Erythroblast (primary cell): Measurements from ENCODE around the gene DAAM1.

ENCODE experiments used
- DNase-seq, 2 experiments: peaks; one replicate each; lab custom pipeline; 2025; lab: John Stamatoyannopoulos, UW
- GATA1 ChIP-seq: IDR thresholded peaks from 2 replicates; pipeline ENCODE4 v1.6.1; 2011; ENCODE audit warnings: low read depth, mild to moderate bottlenecking, control low read depth, low read length, moderate library complexity
- POLR2A ChIP-seq: IDR thresholded peaks from 2 replicates; pipeline ENCODE4 v1.6.1; 2011; ENCODE audit warnings: mild to moderate bottlenecking, low read length

DAAM1 gene

GRCh38 chr14:59199614-59200013 lies 11.1 kb downstream of the DAAM1 start:
- TF ChIP-seq POLR2A = no peak
- no peak for TF ChIP-seq GATA1
- DNase-seq = no peak

- peak; percentile 31 to 32 for DNase-seq
- no peak for TF ChIP-seq POLR2A
- TF ChIP-seq GATA1 = no peak
Observed at GRCh38 chr14:59200195-59200594, 11.7 kb downstream of the DAAM1 start.

GRCh38 chr14:59202031-59202430 lies 13.6 kb downstream of the DAAM1 start:
- TF ChIP-seq POLR2A (no peak), GATA1 (no peak)
- DNase-seq = no peak

GRCh38 chr14:59204305-59204704 lies 15.8 kb downstream of the DAAM1 start:
- TF ChIP-seq GATA1 (no peak), POLR2A (no peak)
- DNase-seq = no peak

- no peak for DNase-seq
- TF ChIP-seq POLR2A (no peak), GATA1 (no peak)
Observed at GRCh38 chr14:59206892-59207291, 18.4 kb downstream of the DAAM1 start.

GRCh38 chr14:59207506-59207933 lies 19.1 kb downstream of the DAAM1 start:
- no peak for DNase-seq
- TF ChIP-seq POLR2A (no peak), GATA1 (no peak)

- peak in 1 of 2 experiments; percentile 2 for DNase-seq
- TF ChIP-seq GATA1 (no peak), POLR2A (no peak)
Observed at GRCh38 chr14:59208224-59208814, 19.9 kb downstream of the DAAM1 start.

GRCh38 chr14:59208954-59209353 lies 20.5 kb downstream of the DAAM1 start:
- TF ChIP-seq POLR2A = no peak
- TF ChIP-seq GATA1 = no peak
- no peak for DNase-seq

- TF ChIP-seq POLR2A (no peak), GATA1 (no peak)
Observed at GRCh38 chr14:59210621-59211020, 22.2 kb downstream of the DAAM1 start.

GRCh38 chr14:59213368-59214315 lies 25.2 kb downstream of the DAAM1 start:
- DNase-seq = no peak
- TF ChIP-seq POLR2A (no peak), GATA1 (no peak)

More at GRCh38 chr14:59210621-59211020, 22.2 kb downstream of the DAAM1 start:
- no peak for DNase-seq

- TF ChIP-seq POLR2A = no peak
- TF ChIP-seq GATA1 = no peak
- no peak for DNase-seq
Observed at GRCh38 chr14:59214702-59215302, 26.3 kb downstream of the DAAM1 start.

GRCh38 chr14:59215322-59215721 lies 26.9 kb downstream of the DAAM1 start:
- TF ChIP-seq POLR2A (no peak), GATA1 (no peak)

GRCh38 chr14:59215757-59216156 lies 27.3 kb downstream of the DAAM1 start:
- DNase-seq = no peak
- TF ChIP-seq GATA1 = no peak
- TF ChIP-seq POLR2A = no peak

More at GRCh38 chr14:59215322-59215721, 26.9 kb downstream of the DAAM1 start:
- no peak for DNase-seq

- DNase-seq = no peak
- no peak for TF ChIP-seq POLR2A
- TF ChIP-seq GATA1 = no peak
Observed at GRCh38 chr14:59217011-59217410, 28.5 kb downstream of the DAAM1 start.

GRCh38 chr14:59221568-59221967 lies 33.1 kb downstream of the DAAM1 start:
- TF ChIP-seq POLR2A = no peak
- no peak for DNase-seq
